GM19455 (cell line): ENCODE results near the gene APPL2.
A peak's percentile ranks its signal among the peaks of the same experiment; 100 is the strongest.
"Not testable (repeated sequence)": the region's sequence is repeated elsewhere in the genome, so short reads cannot be mapped to it uniquely, and the experiment has no call there.

ENCODE experiments used
- ATAC-seq: cut with Tn5 transposase; IDR thresholded peaks from one replicate; pipeline ENCODE4 v1.9.1; 2021; ENCODE audit not compliant: unreplicated experiment

The APPL2 gene

GRCh38 chr12:105256921-105257320 is 20.9 kb upstream of the APPL2 start:
- no peak for ATAC-seq

DNA sequence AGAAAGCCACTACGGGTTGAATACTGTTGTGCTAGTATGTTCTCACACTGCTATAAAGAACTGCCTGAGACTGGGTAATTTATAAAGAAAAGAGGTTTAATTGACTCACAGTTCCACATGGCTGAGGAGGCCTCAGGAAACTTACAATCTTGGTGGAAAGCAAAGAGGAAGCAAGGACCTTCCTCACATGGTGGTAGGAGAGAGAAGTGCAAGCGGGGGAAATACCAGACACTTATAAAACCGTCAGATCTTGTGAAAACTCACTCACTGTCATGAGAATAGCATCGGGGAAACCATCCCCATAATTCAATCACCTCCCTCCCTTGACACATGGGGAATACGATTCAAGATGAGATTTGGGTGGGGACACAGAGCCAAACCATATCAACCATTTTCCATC is 20.5 kb upstream of the APPL2 start:
- ATAC-seq: not testable (repeated sequence)

- ATAC-seq: no peak
These were observed 20.0 kb upstream of the APPL2 start for GRCh38 chr12:105256011-105256410.

- ATAC-seq: no peak
These were observed 18.0 kb upstream of the APPL2 start for GRCh38 chr12:105253866-105254513.

DNA sequence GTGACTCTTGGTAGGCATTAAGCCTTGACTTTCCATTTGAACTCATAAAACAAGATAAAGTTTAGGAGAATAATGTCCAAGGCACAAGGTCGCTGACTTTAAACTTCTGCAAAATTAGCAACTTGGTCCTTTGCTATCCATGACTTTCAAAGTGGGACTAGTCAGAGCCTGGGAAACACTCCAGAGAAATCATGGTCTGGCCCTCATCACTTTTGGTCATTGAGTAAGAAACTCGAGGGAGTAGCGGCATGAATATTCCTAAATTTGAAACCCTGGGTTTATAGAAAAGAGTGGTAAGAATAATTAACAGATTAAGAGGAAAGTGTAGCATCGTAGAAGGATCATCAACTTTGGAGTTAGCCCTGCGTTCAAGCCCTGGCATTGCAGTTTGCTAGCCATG is 16.9 kb upstream of the APPL2 start:
- no peak for ATAC-seq

DNA sequence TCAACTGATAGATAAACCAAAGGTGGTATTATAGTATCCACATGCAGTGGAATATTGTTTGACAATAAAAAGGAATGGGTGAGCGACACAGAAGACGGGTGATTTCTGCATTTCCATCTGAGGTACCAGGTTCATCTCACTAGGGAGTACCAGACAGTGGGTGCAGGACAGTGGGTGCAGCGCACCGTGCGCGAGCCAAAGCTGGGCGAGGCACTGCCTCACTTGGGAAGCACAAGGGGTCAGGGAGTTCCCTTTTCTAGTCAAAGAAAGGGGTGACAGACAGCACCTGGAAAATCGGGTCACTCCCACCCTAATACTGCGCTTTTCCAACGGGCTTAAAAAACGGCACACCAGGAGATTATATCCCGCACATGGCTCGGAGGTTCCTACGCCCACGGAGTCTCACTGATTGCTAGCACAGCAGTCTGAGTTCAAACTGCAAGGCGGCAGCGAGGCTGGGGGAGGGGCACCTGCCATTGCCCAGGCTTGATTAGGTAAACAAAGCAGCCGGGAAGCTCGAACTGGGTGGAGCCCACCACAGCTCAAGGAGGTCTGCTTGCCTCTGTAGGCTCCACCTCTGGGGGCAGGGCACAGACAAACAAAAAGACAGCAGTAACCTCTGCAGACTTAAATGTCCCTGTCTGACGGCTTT is 9.9 kb upstream of the APPL2 start:
- not testable (repeated sequence) for ATAC-seq

GRCh38 chr12:105245291-105245690 is 9.3 kb upstream of the APPL2 start:
- ATAC-seq: no peak

GRCh38 chr12:105240228-105240627 is 4.3 kb upstream of the APPL2 start:
- no peak for ATAC-seq

DNA sequence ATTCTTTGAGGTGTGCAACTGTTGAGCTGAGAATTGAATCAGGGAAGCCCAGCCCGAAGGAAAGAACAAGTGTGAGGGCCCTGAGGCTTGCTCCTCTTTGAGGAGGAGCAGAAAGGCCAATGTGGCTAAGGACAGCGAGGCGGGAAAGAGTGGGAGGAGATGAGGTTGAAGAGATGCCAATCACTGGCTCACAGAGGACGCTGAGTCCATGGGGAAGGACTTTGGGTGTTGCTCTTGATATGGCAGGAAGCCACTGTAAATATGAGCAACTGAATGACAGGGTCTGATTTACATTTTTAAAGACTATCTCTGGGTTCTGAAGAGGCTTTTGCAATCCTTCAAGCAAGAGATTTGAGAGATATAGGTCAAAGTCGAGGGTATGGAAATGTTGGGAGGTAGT is 3.3 kb upstream of the APPL2 start:
- ATAC-seq: no peak

GRCh38 chr12:105237666-105238065 is 1.7 kb upstream of the APPL2 start:
- no peak for ATAC-seq

DNA sequence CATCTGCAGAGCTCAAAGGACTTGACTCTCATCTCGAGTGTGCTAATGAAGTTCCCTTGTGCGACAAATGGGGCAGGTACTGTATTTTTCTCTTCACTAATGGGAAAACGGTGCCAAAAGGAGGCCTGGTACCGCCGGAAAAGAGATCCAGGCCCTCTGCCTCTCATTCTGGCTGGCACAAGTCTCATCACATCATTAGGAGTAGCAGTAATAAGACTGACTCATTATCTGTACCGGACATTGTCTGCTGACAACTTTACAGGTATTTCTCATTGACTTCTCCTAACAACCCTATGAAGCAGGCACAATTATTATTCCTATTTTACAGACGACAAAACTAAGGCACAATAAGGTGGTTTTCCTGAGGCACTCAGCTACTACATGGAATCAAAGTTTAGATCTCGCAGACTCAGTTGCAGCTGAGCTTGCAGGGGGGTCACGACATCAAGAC is 668 bp downstream of the APPL2 start:
- ATAC-seq: peak; percentile 7

GRCh38 chr12:105234197-105234596 is 1.8 kb downstream of the APPL2 start:
- ATAC-seq: no peak

- ATAC-seq: no peak
These were observed 2.7 kb downstream of the APPL2 start for GRCh38 chr12:105233041-105233905.

- no peak for ATAC-seq
These were observed 4.6 kb downstream of the APPL2 start for GRCh38 chr12:105231396-105231795.

GRCh38 chr12:105229371-105229770 is 6.6 kb downstream of the APPL2 start:
- no peak for ATAC-seq

GRCh38 chr12:105228966-105229365 is 7.0 kb downstream of the APPL2 start:
- no peak for ATAC-seq

DNA sequence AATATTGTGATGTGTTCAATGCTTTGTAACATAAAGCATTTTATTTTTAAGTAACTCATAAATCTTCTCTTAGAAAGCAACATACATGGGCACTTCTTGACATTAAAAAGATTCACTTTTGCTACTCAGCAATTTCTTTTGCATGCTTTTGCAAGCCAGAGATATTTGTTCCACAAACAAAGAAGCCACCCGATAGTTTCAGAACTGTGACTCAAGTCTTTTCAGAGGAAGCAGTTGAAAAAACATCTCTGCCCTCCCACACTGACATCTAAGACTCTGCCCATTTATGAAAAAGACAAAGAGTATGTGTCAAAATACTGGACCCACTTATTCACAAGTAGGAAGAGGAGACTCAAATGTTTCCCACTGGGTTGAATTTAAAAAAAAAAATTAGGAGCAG is 7.5 kb downstream of the APPL2 start:
- ATAC-seq: no peak

DNA sequence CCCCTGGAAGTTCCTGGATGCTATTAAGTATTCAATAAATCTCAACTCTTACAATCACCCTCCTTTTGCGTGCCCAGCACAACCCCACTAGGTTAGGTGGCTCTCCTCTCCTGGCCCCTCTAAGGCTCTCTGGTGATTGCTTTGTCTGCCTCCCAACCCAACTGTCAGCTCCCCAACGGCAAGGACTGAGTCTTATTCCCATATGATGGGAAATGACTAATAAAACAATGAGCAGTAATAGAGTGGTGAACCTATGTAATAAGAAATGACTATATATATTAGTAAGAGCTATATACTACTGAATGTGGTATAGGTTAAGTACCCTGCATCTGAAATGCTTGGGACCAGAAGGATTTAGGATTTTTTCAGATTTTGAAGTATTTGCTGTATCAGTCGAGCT is 8.1 kb downstream of the APPL2 start:
- ATAC-seq: no peak

- no peak for ATAC-seq
These were observed 9.8 kb downstream of the APPL2 start for GRCh38 chr12:105226219-105226618.

GRCh38 chr12:105225505-105226015 is 10.4 kb downstream of the APPL2 start:
- no peak for ATAC-seq

- ATAC-seq: no peak
These were observed 11.6 kb downstream of the APPL2 start for GRCh38 chr12:105224399-105224798.

DNA sequence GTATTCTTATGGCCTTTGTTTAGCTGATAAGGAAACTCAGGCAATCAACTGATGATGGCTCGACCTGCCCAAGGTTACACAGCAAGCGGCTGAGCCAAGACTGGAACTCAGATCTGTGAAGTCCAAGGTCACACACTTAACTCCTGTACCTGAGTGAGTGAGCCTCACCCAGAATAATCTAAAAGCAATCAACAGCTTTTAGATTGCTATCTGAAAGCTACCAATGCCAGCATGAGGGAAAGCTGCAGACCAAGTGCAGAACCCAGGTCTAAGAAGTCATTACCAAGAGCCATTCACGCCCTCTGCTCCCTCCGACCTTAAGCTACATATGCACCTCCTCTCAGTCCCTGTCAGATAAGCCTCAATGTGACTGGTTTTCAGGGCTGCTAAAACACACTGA is 12.1 kb downstream of the APPL2 start:
- no peak for ATAC-seq
